GM18508 (cell line): ENCODE measurements around the gene ELL.

Source experiments
- ATAC-seq: cut with Tn5 transposase; IDR thresholded peaks from one replicate; pipeline ENCODE4 v1.9.1; 2021; ENCODE audit warnings: moderate number of reproducible peaks; ENCODE audit not compliant: insufficient read depth, unreplicated experiment

ELL gene

GRCh38 chr19:18475004-18475453, 46.8 kb downstream of the ELL start:
- ATAC-seq = no peak

GRCh38 chr19:18474366-18474887, 47.4 kb downstream of the ELL start:
- ATAC-seq = no peak

DNA sequence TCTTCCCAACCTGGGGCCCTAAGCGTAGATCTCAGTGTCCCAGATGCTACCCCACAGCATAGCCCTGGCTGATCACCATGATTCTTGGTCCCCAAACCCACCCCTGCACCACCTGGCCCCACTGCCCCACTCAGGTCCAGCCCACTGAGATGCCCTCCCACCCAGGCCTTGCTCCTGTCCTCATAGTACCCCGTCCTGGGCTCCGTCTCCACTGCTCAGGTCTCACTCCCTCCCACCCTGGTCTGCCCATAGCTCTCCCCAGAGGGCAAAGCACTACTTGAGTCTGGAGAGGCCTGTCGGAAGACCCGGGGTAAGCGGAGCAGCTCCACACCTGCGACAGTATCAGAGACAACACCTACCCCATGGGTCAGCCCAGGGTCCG, 48.2 kb downstream of the ELL start:
- ATAC-seq = no peak

GRCh38 chr19:18473003-18473705, 48.7 kb downstream of the ELL start:
- no peak for ATAC-seq

GRCh38 chr19:18470787-18471186, 51.1 kb downstream of the ELL start:
- ATAC-seq = no peak

DNA sequence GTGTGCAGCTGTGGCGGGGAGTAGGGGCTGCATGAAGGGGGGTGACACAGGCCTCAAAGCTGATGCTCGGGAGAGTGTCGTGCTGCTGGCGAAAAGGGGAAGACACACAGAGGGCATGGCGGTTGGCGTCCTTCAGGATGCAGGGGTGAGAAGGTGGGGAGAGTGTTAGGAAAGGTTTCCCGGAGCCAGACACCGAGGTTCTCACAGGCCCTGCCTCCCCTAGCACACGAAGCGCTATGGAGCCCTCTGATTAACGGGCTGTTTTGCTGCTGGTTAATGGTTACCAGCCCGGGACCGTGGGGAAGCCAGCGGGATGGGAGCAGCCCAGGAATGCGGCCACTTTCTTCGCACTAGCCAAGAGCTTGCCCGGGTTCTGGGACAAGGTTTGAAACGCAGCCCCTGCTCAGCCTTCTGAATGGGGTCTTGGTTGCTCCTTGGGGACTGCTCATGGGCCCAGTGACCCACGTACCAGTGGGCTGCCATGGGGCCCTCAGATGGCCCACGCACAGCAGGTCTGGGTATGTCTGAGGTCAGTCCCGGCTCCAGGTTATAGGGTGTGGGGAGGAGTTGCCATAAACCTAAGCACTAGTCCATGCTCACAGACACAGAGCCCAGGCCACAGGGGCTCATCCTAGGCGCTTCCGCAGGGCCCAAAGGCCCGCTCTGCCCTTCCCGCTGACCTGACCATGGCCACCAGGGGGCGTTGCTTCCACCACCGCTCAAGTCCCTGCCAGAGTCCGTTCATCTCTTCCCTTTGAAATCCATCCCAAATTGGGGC, 52.6 kb downstream of the ELL start:
- no peak for ATAC-seq

- ATAC-seq = no peak
Measured at GRCh38 chr19:18468517-18468916, 53.4 kb downstream of the ELL start.

DNA sequence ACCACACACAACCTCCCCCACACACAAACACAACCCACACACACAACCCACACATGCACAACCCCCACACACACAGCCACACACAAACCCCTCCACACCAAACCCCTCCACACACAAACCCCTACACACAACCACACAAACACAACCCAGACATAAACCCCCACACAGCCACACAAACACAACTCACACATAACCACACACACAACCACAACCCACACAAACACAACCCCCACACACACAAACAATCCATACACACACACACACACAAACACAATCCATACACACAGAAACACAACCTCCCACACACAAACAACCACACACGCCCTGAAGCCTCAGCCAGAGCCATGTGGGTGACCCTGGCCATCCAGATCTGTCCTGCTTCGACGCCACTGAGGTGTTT, 53.9 kb downstream of the ELL start:
- ATAC-seq = no peak

DNA sequence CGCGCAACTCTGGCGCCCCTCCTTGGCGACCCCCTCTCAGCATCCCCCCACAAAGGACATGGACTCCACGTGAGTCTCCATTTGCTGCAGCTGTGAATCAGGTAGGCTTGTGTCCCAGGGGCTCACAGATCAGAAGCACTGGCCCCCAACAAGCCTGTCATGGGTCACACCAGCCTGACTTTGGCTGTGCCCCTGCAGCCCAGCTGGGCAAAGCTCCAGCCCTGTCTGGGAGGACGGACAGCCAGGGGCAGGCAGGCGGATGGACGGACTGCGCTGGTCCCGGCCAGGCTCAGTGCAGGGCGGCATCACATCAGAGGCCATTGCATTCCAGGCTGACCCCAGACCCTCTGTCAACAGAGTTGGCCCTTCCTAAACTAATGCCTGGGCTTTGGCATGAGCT, 55.5 kb downstream of the ELL start:
- no peak for ATAC-seq

- ATAC-seq = no peak
Measured at GRCh38 chr19:18465964-18466339, 55.9 kb downstream of the ELL start.

DNA sequence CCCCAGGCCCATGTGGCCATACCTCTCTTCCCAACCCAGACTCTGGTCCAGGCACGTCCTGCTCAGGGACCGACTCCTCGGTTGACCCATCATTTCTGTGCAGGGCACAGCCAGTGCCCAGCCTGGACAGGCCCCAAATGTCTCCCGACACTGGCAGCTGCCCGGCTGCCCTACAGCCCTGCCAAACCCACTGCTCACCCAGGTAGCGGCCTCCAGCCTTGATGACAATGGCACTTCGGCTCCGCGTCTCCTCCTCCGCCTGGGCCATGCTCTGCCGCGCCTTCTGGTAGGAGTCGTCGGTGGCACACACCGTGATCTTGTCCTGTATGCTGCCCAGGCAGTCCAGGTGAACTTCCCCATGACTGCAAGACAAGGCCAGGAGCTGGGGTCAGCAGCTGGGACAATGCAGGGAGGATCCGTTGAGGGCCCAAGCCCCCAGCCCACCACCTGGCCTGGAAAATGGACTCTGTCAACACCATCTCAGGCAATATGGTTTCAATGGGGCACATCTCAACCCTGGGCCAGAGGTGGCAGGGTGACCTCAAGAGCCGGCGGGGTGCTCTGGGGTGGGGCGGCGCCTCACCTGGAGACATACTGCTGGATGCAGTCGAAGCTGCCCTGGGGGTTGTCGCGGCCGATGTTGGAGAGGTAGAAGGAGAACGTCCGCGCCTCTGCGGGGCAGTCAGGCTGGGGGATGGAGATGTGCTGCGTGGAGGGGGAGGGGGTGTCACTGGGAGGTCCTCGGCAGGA, 56.5 kb downstream of the ELL start:
- ATAC-seq = no peak

GRCh38 chr19:18464646-18465045, 57.2 kb downstream of the ELL start:
- ATAC-seq = no peak

DNA sequence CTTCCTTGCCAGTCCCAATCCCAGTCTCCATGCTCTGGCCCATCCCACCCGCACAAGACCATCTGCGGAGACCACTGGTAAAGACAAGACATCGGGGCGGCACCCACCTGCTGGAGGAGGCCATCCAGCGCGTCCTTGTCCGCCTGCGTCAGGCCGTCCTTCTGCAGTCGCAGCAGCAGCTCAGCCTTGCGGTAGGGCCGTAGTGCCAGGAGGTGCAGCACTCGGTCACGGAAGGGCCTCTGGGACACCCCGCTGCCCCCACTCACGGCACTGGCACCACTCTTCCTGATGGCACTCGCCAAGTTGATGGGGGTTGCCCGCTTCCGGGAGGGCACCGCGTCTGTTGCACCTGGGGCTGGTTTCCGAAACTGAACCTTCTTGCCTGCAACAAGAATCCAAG, 60.4 kb downstream of the ELL start:
- no peak for ATAC-seq

DNA sequence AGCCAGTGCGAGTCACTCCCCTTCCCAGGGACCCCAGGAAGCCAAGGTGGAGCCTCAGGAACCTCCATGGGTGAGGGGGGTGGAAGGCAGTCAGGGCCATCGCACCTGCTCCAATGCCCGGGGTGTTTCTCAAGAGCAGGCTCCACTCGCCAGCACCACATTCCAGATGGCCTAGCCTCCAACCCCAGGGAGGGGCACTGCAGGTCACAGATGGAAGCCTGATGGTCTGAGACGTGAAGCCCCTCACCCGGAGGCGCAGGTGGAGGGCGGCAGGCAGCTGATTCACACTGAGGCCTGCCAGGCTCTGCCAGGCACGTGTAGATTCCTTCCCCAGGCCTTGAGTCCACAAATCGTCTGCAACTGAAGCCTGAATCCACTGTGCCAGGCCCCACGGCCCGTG, 61.0 kb downstream of the ELL start:
- no peak for ATAC-seq

DNA sequence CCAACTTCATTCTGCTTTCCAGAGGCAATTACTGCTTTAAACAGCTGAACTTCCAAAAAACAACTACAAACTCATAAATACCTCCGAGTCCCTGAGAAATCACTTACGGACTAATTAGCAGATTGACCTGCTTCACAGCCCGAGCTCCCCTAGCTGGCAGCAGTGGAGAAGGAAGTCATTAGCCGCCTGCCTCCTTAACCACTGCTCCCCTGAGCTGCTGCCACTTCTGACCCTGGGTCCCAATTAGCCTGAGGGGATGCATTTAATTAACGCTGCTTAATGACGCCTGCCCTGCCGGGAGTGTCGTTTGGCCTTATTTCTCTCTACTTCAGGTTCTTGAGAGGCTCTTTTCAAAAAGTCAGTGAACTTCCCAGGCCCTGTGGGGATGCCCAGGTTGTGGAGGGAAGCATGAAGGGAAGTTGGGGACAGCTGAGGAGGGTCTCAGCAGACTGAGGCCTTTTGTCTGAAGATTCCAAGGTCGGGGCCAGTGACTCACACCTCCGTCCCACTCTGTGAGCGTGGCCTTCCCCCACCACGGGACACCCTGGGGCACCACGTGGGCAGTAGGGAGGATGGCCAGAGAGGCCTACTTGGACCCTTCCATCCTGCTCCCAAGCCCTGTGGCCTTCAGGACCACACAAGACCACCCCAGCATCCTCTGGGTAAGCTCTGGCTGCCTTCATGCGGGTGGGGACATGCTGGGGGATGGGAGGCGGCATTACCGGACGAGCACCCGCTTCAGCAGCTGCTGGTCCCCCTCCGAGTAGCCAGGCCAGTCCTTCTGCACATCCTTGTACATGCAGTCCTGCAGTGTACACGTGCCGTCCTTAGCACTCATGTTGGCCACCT, 64.2 kb downstream of the ELL start:
- ATAC-seq = no peak

- ATAC-seq = no peak
Measured at GRCh38 chr19:18456974-18457373, 64.9 kb downstream of the ELL start.

DNA sequence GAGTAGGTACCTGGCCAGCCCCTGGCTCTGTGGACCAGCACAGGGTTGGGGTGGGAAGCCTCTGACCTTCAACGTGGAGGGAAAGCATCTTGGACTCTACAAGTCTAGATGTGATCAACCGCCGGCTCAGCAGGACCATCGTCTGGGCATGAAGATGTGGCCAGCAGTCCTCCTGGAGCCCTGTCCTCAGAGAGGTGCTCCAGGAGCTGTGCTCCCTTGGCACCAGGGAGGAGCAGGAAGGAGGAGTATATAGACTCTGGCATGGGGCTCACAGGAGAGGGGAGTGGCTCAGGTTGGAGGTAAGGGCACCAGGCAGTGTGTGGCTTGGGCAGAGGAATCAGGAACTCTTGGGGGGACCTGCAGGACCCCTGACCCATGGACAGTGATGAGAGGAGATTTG, 65.6 kb downstream of the ELL start:
- no peak for ATAC-seq

DNA sequence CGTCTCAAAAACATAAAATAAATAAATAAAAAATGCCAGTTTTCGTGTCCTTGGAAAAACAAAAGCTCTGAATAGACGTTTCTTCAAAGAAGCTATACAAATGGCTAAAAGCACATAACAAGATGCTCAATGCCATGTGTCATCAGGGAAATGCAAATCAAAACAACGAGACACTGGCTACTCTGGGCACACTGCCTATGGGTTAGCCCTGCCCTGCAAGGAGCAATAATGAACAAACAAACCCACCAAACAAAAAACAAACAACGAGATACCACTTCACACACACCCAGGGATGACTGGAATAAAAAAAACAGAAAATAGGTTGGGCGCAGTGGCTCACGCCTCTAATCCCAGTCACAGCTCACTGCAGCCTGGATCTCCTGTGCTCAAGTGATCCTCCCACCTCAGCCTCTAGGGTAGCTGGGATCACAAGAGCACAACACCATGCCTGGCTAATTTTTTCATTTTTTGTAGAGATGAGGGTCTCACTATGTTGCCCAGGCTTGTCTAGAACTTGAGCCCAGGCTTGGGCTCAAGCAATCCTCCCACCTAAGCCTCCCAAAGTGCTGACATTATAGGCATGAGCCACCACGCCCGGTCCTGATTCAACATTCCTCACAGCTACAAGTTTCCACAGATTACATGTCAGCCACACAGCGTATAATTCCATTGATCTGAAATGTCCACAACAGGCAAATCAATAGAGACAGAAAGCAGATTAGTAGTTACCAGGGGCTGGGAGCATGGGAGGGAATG, 68.4 kb downstream of the ELL start:
- ATAC-seq = no peak

DNA sequence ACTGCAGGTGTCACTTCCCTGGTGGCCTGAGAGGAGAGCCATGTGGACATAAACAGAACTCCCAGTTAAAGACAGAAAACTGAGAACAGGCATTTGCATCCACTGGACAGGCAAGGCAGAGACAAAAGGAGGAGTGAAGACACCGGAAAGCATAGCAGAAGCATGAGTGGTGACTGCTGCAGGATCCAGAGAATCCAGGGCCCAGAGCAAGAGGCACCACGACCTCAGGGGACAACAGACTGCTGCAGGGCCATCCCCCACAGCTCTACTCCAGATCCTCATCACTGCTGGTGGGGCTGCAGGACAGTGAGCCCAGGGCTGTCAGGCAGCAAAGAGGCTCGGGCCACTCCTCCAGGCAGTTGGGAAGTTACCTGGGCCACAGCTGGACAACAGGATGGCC, 69.5 kb downstream of the ELL start:
- no peak for ATAC-seq
